ENCODE measurements around the gene DDAH2.
A peak's percentile ranks its signal among the peaks of the same experiment; 100 is the strongest.

Gene DDAH2

DNA sequence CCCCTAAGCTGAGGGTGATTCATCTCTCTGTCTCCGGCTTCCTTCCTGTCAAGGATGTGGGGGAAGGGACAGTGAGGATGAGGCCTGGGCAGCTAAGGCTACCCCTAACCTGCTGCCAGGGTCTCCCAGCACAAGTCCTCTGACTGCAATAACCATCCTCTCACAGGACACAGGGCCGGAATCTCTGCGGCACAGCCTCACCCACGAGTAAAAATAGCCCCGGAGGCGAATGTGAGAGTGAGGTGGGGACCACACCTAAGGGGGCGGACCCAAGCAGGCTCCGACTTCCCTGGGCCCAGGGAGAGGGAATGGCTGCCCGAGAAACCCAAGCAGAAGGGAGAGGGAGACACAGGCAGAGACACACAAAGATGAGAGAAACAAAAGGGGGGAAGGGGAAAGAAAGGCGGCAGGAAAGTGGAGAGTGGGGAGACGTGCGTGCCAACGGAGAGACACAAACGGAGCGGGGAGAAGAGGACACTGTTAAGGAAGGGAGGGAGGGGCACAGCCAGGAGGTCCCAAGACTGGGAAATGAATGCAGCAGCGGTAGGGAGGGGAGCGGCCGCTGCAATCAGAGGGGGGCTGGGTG is 5.8 kb upstream of the DDAH2 start (continued):
- TF ChIP-seq, protein P1, sequence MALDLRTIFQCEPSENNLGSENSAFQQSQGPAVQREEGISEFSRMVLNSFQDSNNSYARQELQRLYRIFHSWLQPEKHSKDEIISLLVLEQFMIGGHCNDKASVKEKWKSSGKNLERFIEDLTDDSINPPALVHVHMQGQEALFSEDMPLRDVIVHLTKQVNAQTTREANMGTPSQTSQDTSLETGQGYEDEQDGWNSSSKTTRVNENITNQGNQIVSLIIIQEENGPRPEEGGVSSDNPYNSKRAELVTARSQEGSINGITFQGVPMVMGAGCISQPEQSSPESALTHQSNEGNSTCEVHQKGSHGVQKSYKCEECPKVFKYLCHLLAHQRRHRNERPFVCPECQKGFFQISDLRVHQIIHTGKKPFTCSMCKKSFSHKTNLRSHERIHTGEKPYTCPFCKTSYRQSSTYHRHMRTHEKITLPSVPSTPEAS (tag by site-specific recombination; IDR thresholded peaks at IDR 0.05): no peak
- TF ChIP-seq INSM2 (tag by site-specific recombination; IDR thresholded peaks at IDR 0.05) (no peak; the same call in 1 of the 2 replicates), ZNF639 (tag by site-specific recombination; IDR thresholded peaks at IDR 0.05) (no peak; the same call in 1 of the 2 replicates)

DNA sequence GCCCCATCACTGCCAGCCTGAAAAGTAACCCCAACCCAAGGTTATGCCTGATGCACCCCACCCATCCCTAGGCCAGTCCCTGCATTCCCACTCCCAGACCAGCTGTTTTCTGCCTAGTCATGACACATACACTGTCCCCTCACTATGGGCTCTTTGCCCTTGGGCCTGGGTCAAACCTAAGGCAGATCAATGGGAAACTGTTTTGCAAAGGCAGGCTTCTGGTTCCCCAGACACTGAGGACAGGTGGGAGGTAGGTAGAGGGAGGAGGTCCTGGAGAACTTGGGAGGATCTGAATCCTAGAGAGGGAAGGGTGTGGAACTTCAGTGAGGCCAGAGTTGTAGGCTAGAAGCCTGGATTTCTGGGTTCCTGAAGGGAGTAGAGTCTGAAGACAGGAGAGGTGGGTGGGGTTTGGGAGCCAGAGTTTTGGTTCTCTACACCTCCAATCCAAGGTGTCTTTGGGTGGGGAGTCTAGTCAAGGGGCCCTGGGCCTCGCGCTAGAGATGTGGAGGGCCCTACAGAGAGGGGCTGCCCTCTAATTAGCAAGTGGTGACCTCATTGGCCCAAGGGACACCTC is 5.2 kb upstream of the DDAH2 start:
- Histone ChIP-seq H3K36me3 (ENCODE audit: control insufficient read depth in 2 of 2, insufficient read depth in 1 of 2, low read length in 2 of 2) (peaks cover 12 to 39% of the 10 kb centered on the region in 2 experiments; a peak in 2 of 3 replicates), H3K4me3 (ENCODE audit: low read depth, low read length) (peak overlapping the region; percentile 64), H3K4me1 (ENCODE audit: control insufficient read depth, insufficient read depth, low read length) (peaks cover 30% of the 10 kb centered on the region), H3K9me3 (ENCODE audit: control insufficient read depth, insufficient read depth, low read depth, low read length) (no peaks in the 10 kb centered on the region), H3K27ac (ENCODE audit: extremely low read depth, low read depth, low read length) (peak overlapping the region; percentile 52)
- ChIA-PET POLR2A (interaction anchor here (0.8 to 6.8 kb wide), 11 partner anchors 11 to 128 kb away, joined by 3 to 102 read pairs (median 6); partner anchors contain the start of genes ABHD16A, HSPA1B, LSM2 and MPIG6B), CTCF (interaction anchor here (0.9 to 2.4 kb wide), 5 partner anchors 36 to 130 kb away, joined by 3 to 17 read pairs (median 4); partner anchors contain the start of gene LSM2)
- TF ChIP-seq ZNF10 (tag by site-specific recombination; IDR thresholded peaks at IDR 0.05) (no peak), SP3 (tag by site-specific recombination; IDR thresholded peaks at IDR 0.05) (no peak), ZNF639 (tag by site-specific recombination; IDR thresholded peaks at IDR 0.05) (peak; percentile 58; the same call in 1 of the 2 replicates), ZNF514 (tag by site-specific recombination; IDR thresholded peaks at IDR 0.05) (no peak), ZNF133 (tag by site-specific recombination; IDR thresholded peaks at IDR 0.05) (no peak), YY2 (tag by site-specific recombination; IDR thresholded peaks at IDR 0.05) (no peak), ZNF843 (tag by site-specific recombination; IDR thresholded peaks at IDR 0.05) (no peak), HOXC10 (CRISPR knock-in tag; IDR thresholded peaks at IDR 0.05) (no peak), ZNF544 (tag by site-specific recombination; IDR thresholded peaks at IDR 0.05) (no peak), ZNF23 (tag by site-specific recombination; IDR thresholded peaks at IDR 0.05; ENCODE audit: borderline replicate concordance) (no peak), ZNF398 (tag by site-specific recombination; IDR thresholded peaks at IDR 0.05) (no peak), ZSCAN23 (tag by site-specific recombination; IDR thresholded peaks at IDR 0.05) (0 out of 2 replicates have a peak, but pooled peaks have one; percentile 13), KLF16 (tag by site-specific recombination; IDR thresholded peaks at IDR 0.05) (no peak; the same call in 1 of the 2 replicates), WT1 (tag by site-specific recombination; IDR thresholded peaks at IDR 0.05) (peak; percentile 78; the same call in 1 of the 2 replicates), ZNF660 (tag by site-specific recombination; IDR thresholded peaks at IDR 0.05) (peak; percentile 83; the same call in 1 of the 2 replicates), ZNF449 (tag by site-specific recombination; IDR thresholded peaks at IDR 0.05) (no peak), ZNF292 (tag by site-specific recombination; IDR thresholded peaks at IDR 0.05; ENCODE audit: borderline replicate concordance, low read depth) (no peak), ATF2 (tag by site-specific recombination; IDR thresholded peaks at IDR 0.05; ENCODE audit: low read depth) (peak; percentile 90), ZNF140 (tag by site-specific recombination; IDR thresholded peaks at IDR 0.05) (no peak), ZNF239 (tag by site-specific recombination; IDR thresholded peaks at IDR 0.05) (no peak)
- TF ChIP-seq, protein P2, sequence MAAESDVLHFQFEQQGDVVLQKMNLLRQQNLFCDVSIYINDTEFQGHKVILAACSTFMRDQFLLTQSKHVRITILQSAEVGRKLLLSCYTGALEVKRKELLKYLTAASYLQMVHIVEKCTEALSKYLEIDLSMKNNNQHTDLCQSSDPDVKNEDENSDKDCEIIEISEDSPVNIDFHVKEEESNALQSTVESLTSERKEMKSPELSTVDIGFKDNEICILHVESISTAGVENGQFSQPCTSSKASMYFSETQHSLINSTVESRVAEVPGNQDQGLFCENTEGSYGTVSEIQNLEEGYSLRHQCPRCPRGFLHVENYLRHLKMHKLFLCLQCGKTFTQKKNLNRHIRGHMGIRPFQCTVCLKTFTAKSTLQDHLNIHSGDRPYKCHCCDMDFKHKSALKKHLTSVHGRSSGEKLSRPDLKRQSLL (tag by site-specific recombination; IDR thresholded peaks at IDR 0.05): no peak

All from HEK293 (cell line).